ENCODE data around the gene RXFP2. TPM values are rescaled to one million over a fixed set of nuclear protein-coding genes. Genes with fewer than 3 reads are reported as not detected.

Gene RXFP2
- total and polyA plus RNA-seq, 2 of the 8 experiments (the other 6 are each of a cell fraction or from before 2014, with no cell fraction given): not detected

GRCh38 chr13:31790992-31791391 lies 51.7 kb downstream of the RXFP2 start (continued):
- no peak for TF ChIP-seq CHD7 (IDR thresholded peaks at IDR 0.05; ENCODE audit: insufficient replicate concordance, low read length)
- TF ChIP-seq CBX8 (IDR thresholded peaks at IDR 0.05; ENCODE audit: borderline replicate concordance, low read depth, low read length): no peak
- no peak for TF ChIP-seq JUN (IDR thresholded peaks at IDR 0.05; ENCODE audit: low read depth, low read length)
- no peak for TF ChIP-seq HDAC2 (IDR thresholded peaks at IDR 0.05; ENCODE audit: borderline replicate concordance in 1 of 2, low read depth in 2 of 2, low read length in 2 of 2)
- no peak for TF ChIP-seq POU5F1 (IDR thresholded peaks at IDR 0.05; ENCODE audit: low read depth, low read length)
- no peak for TF ChIP-seq CTCF (IDR thresholded peaks at IDR 0.05; ENCODE audit: control extremely low read depth in 1 of 3, insufficient read depth in 1 of 3, low read depth in 1 of 3, low read length in 3 of 3)
